Lung (tissue), 12 donors: ENCODE measurements around the gene MSI1. TPM values are rescaled to one million over a fixed set of nuclear protein-coding genes. Genes with fewer than 3 reads are reported as not detected.
A peak's percentile ranks its signal among the peaks of the same experiment; 100 is the strongest.

ENCODE experiments used
- ATAC-seq: fragments of 200-7000 bp; cut with Tn5 transposase; one replicate; pipeline ENCODE4 v1.9.1; 2020; ENCODE audit warnings: moderate number of reproducible peaks; ENCODE audit not compliant: insufficient read depth, low FRiP score
- DNase-seq, 3 donors: peaks; one replicate each; pipeline ENCODE4 v3.0.0-alpha.2; 2013 to 2017
- H3K27ac ChIP-seq, 2 donors: one replicate each; pipeline ENCODE4 v1.5.1; 2013; ENCODE audit warnings: mild to moderate bottlenecking in 2 of 2, moderate library complexity in 2 of 2, control low read depth in 1 of 2, inconsistent platforms in 1 of 2, low read depth in 1 of 2, low read length in 1 of 2
- H3K27me3 ChIP-seq, 3 donors: one replicate each; pipeline ENCODE4 v1.5.1; 2013; ENCODE audit warnings: low read length in 2 of 3; ENCODE audit not compliant: control insufficient read depth in 3 of 3, insufficient read depth in 3 of 3
- H3K36me3 ChIP-seq, 4 donors: one replicate each; pipeline ENCODE4 v1.5.1; 2013; ENCODE audit warnings: low read length in 4 of 4, mild to moderate bottlenecking in 1 of 4, moderate library complexity in 1 of 4; ENCODE audit not compliant: control insufficient read depth in 4 of 4, insufficient read depth in 4 of 4
- H3K4me1 ChIP-seq, 5 donors: one replicate each; pipeline ENCODE4 v1.5.1; 2013; ENCODE audit warnings: low read length in 5 of 5, mild to moderate bottlenecking in 2 of 5, moderate library complexity in 1 of 5; ENCODE audit not compliant: control insufficient read depth in 5 of 5, insufficient read depth in 5 of 5
- H3K4me3 ChIP-seq: one replicate; pipeline ENCODE4 v1.5.1; 2013; ENCODE audit warnings: mild to moderate bottlenecking, control low read depth, moderate library complexity
- H3K9ac ChIP-seq, 2 donors: one replicate each; pipeline ENCODE4 v1.5.1; 2013; ENCODE audit warnings: low read length in 2 of 2, control low read depth in 1 of 2; ENCODE audit not compliant: insufficient read depth in 1 of 2
- H3K9me3 ChIP-seq, 4 donors: one replicate each; pipeline ENCODE4 v1.5.1; 2013; ENCODE audit warnings: low read length in 3 of 4, mild to moderate bottlenecking in 1 of 4, moderate library complexity in 1 of 4; ENCODE audit not compliant: control insufficient read depth in 4 of 4, insufficient read depth in 3 of 4
- CTCF ChIP-seq: IDR thresholded peaks from 2 replicates; pipeline ENCODE4 v1.5.1; 2012; ENCODE audit warnings: mild to moderate bottlenecking; ENCODE audit errors: control extremely low read depth, extremely low read depth
- WGBS, 2 donors: extraction: QIAGEN DNeasy Blood & Tissue Kit; methylation state at CpG; one replicate each; pipeline ENCODE4 v1.1.7; 2013; 5-methylcytosine and 5-hydroxymethylcytosine counted together
- polyA plus RNA-seq, 2 donors: library from polyadenylated mRNA; stranded (reverse); fragments of 200-250 nt; gene quantifications; one replicate each; pipeline ENCODE4 v1.2.1, GENCODE V29; 2013
- total RNA-seq, 2 donors: library from RNA; depleted of rRNA in 1 of 2; stranded (reverse); fragments of >200 nt in 1 of 2; gene quantifications; one replicate each; pipeline ENCODE4 v1.2.1, GENCODE V29; 2014 to 2021
- donor health status: control.
- donor health status: control.
- donor health status: Bipolar disorder and iron deficiency.
- donor health status: healthy.
- donor health status: DM: yes; HTN: yes; CAD: no.

The MSI1 gene
- total and polyA plus RNA-seq, 4 donors, result 0.18 to 3.5 (median 0.58) TPM

- no peak for ATAC-seq
- WGBS, 2 donors, result 2 to 3% methylated on average over 56 to 85 of the region's 86 CpGs
- H3K27me3 ChIP-seq, result peaks cover 0 to 27% (median 24%) of the 10 kb centered on the region in 3 donors
These were observed 808 bp downstream of the MSI1 start for GRCh38 chr12:120367924-120368788.

GRCh38 chr12:120367233-120367923, 1.6 kb downstream of the MSI1 start:
- Histone ChIP-seq H3K27ac (peak overlapping the region in 1 of 2 donors; percentile 57), H3K27me3 (peaks cover 0 to 24% (median 18%) of the 10 kb centered on the region in 3 donors), H3K4me1 (peaks cover 0 to 22% (median 7%) of the 10 kb centered on the region in 5 donors), H3K9me3 (no peaks in the 10 kb centered on the region), H3K36me3 (peaks cover 0 to 6% (median 2%) of the 10 kb centered on the region in 4 donors), H3K4me3 (no peak overlapping the region), H3K9ac (no peak overlapping the region)
- WGBS, 2 donors, result 23 to 44% methylated on average over 9 to 10 of the region's 10 CpGs
- ATAC-seq, result no peak
- peak in 2 of 3 donors; percentile 31 to 44 for DNase-seq
- TF ChIP-seq CTCF, result no peak

More at GRCh38 chr12:120367924-120368788, 808 bp downstream of the MSI1 start:
- no peak for TF ChIP-seq CTCF
- Histone ChIP-seq H3K9me3 (no peaks in the 10 kb centered on the region), H3K36me3 (peaks cover 0 to 5% (median 0%) of the 10 kb centered on the region in 4 donors), H3K4me3 (no peak overlapping the region), H3K9ac (peak overlapping the region in 1 of 2 donors; percentile 55), H3K4me1 (peaks cover 0 to 18% (median 7%) of the 10 kb centered on the region in 5 donors), H3K27ac (peak overlapping the region in 1 of 2 donors; percentile 73)
- DNase-seq, result peak; percentile 46 to 51 (median 48)

GRCh38 chr12:120366845-120367232, 2.1 kb downstream of the MSI1 start:
- no peak for DNase-seq
- peaks cover 0 to 7% (median 2%) of the 10 kb centered on the region in 4 donors for H3K36me3 ChIP-seq
- H3K27me3 ChIP-seq, result peaks cover 0 to 22% (median 18%) of the 10 kb centered on the region in 3 donors
- no peak for ATAC-seq
- no peak for TF ChIP-seq CTCF
- 80 to 83% methylated on average over 7 of the region's 7 CpGs for WGBS, 2 donors
- peaks cover 3 to 28% (median 9%) of the 10 kb centered on the region in 5 donors for H3K4me1 ChIP-seq
- H3K4me3 ChIP-seq, result no peak overlapping the region
- no peak overlapping the region for H3K9ac ChIP-seq
- no peaks in the 10 kb centered on the region for H3K9me3 ChIP-seq
- no peak overlapping the region for H3K27ac ChIP-seq
